Stimulated activated CD8-positive, alpha-beta memory T cell treated with anti-CD3 and anti-CD28 coated beads, Interleukin-7, amount 100 ng/mL, for 4 hours (primary cell): ENCODE measurements around the gene ICAM1.
A peak's percentile ranks its signal among the peaks of the same experiment; 100 is the strongest.

ENCODE experiments used
- DNase-seq, 2 donors: peaks; one replicate each; pipeline ENCODE4 v3.0.0-alpha.2; 2020; ENCODE audit warnings: low read depth in 2 of 2

The ICAM1 gene

DNA sequence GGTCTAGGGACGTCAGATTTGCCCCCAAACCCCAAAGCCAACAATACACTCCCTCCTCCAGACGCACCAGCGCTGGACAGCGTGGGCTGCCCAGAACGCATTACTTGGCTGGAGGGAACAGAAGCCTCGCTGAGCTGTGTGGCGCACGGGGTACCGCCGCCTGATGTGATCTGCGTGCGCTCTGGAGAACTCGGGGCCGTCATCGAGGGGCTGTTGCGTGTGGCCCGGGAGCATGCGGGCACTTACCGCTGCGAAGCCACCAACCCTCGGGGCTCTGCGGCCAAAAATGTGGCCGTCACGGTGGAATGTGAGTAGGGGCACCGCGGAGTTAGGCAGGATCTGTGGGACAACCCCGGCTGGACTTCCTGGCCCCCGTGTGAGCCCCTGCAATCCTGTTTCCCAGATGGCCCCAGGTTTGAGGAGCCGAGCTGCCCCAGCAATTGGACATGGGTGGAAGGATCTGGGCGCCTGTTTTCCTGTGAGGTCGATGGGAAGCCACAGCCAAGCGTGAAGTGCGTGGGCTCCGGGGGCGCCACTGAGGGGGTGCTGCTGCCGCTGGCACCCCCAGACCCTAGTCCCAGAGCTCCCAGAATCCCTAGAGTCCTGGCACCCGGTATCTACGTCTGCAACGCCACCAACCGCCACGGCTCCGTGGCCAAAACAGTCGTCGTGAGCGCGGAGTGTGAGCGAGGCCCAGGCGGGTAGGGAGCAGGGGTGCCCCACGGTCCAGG is 22.9 kb downstream of the ICAM1 start:
- no peak for DNase-seq

DNA sequence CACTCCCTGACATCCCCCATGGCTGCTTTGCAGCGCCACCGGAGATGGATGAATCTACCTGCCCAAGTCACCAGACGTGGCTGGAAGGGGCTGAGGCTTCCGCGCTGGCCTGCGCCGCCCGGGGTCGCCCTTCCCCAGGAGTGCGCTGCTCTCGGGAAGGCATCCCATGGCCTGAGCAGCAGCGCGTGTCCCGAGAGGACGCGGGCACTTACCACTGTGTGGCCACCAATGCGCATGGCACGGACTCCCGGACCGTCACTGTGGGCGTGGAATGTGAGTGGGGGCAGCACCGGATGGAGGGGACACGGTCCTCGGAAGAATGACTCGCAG is 23.4 kb downstream of the ICAM1 start:
- no peak for DNase-seq

DNA sequence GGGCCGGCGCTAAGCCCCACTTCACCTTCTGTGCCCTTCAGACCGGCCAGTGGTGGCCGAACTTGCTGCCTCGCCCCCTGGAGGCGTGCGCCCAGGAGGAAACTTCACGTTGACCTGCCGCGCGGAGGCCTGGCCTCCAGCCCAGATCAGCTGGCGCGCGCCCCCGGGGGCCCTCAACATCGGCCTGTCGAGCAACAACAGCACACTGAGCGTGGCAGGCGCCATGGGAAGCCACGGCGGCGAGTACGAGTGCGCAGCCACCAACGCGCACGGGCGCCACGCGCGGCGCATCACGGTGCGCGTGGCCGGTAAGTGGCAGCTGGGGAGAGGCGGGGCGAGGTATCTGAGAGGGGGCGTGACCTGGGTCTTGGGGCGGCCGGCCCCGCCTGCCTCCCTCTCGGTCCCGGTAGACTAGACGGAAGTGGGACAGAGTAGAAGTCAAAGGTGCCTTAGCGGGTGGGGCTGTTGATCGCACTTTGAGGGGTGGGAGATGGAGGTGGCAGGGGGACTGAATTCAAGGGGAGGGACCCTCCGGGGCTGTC is 24.5 kb downstream of the ICAM1 start:
- DNase-seq = peak in 1 of 2 donors; percentile 62

DNA sequence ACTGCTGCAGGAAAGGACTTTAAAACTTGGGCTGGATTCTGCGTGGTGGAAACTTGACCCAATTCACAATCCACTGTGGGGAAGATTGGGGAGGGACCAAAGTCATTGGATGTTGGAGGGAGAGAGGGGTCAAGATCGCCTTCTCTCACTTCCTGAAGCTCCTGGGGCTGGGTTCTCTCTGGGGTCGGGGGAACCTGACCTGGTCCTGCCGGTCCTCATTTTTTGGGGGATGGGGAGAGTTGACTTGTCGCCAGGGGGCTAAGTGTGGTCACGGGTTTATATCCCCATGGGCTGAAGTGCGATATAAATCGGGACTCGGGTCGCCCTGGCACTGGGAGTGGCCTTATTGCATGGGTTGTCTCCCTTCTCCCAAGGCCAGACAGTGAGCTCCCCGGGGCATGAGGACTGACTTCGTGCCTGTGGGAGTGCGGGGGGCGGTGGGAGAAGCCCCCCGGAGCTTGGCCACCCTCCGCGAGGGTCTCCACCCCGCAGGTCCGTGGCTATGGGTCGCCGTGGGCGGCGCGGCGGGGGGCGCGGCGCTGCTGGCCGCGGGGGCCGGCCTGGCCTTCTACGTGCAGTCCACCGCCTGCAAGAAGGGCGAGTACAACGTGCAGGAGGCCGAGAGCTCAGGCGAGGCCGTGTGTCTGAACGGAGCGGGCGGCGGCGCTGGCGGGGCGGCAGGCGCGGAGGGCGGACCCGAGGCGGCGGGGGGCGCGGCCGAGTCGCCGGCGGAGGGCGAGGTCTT is 25.1 kb downstream of the ICAM1 start:
- no peak for DNase-seq

DNA sequence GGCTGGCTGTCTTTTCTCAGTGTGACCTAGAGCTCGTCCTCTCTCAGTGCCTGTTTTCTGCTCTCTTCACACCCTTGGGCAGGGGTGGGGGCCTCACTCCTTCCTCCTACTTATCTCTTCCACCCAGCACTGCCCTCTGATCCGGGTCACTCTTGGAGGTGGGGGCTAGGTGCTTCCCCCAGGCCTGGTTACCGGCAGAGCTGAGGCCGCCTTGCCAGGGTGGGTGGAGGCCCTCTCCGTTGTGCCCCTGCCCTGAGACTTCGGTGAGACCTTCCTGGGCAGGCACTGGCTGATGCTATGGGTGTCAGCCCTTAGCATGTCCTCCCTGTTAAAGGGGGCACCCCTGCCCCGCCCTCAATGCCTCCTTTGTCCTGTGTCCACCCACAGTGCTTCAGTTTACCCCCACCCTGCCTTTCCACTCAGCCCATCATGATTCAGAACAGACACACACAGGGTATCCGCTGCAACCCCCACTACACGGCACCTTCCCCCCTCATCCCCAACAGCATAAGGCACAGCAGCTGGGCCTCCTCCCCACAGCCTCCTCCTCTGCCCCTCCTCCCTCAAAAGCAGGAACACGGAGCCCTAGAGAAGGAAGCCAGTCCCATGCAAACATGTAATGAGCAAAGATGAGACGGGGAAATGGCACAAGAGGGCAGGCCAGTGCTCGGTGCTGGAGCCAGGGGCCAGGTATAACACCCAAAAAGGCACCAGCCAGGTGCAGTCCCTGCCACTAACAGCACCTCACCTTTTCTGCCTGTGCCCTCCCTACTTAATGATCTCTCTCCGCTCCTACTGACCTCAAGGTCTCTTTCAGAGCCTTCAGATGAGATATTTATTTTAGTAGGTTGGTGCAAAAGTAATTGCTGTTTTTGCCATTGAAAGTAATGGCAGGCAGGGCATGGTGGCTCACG is 28.9 kb downstream of the ICAM1 start:
- DNase-seq = no peak

DNA sequence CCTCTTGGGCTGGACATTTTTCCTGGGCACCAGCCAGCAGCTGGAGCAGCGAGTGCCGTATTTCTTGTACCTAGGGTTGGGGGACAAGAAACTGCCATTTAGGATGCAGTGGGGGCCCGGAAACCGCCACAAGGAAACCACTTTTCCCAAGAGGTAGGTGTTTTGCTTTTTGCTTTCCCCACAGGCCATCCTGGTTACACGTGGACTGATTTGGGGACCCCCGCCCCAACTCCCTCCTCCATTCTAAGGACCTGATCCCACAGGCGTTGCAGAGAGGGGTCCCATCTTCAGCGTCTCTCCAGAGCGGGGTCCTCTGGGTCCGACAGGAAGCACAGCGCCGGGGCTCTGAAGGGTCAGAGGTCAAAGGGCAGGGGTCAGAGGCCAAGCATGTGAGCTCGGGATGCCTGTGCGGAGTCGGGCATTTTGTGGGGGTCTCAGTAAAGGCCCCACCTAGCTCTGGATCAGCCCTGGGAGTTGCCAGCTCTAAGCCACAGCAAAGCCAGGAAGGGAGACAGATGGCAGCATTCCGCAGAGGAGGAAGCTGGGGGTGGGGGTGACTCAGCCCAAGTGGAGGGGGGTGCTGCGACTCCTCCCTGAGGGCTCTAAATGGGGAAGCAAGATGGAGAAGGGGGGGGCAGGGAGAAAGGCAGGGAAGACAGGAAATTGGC is 34.4 kb downstream of the ICAM1 start:
- DNase-seq = no peak

DNA sequence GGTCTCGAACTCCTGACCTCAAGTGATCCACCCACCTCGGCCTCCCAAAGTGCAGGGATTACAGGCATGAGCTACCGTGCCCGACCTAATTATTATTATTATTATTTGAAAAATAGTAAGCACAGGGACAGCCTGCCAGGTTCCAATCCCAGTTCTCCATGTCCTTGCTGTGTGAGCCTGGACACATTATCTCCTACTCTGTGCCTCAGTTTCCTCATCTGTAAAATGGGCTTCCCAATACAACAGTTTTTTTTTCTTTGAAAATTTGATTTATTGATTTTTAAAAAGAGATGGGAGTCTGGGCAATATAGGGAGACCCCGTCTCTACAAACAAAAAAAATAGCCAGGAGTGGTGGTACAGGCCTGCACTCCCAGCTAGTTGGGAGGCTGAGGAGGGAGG is 35.4 kb downstream of the ICAM1 start:
- DNase-seq = no peak

DNA sequence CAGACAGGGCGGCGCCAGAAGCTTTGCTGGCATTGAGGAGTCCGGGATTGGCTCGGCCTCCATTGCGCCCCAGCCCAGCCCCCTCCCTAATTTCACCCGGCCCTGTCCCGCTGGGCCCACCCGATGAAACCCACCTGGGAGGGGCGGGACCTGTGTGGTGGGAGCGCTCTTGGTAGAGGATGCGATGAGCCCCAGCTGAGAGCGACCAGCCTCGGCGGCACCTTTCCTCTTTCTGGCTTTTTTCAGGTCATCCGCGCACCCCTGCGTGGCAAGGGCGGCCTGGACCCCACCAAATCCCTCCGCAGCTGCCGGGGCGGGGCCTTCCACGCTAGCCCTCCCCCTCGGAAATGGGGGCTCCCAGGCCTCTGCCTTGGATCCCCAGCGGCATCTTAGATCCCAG is 38.5 kb downstream of the ICAM1 start, which contains the start of gene ZGLP1:
TSS of gene ZGLP1 (minus strand) at position 393 of the 400 bp plus-strand sequence.
- no peak for DNase-seq

DNA sequence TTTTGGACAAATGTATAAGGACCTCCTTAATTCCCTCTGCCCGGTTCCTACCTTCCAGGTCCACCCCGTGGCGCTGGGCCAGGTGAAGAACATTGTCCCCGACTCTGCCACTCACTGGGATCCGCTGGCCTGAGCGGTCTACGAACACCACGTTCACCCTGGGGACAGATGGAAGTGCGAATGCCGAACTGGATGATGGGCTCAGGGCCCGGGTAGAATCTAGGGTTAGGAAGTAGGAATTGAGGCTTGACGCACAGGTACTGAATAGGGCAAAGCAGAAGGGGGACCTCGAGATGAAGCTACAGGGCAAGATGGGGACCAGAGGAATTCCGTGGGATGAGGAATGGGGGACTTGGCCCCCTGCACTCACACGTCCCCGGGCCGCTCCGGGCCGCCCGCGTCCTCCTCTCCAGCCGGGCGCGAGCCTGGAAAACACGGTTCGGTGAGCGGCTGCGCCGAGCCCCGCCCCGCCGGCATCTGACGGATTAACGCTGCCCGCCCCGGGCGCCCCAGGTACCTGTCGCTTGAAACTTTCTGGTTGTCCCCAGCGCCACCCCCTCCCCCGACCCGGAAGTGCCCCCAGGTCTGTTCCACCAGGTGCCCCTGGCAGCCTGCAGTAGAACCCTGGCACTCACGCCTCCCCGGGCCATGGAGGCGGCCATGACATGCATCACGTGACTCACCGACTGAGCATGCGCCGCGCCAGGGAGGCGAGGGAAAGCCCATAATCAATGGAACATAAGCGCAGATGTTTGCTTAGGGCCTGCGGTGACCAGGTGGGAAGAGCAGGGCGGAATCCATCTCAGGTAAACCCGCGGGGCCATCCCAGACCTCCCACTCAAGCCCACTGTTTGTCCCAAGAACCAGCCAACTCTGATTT is 44.7 kb downstream of the ICAM1 start, which contains the start of gene FDX2:
TSS of gene FDX2 (minus strand) at position 681 of the 880 bp plus-strand sequence. CDS start at position 662, 19 bp downstream.
- DNase-seq = peak; percentile 86 to 87

DNA sequence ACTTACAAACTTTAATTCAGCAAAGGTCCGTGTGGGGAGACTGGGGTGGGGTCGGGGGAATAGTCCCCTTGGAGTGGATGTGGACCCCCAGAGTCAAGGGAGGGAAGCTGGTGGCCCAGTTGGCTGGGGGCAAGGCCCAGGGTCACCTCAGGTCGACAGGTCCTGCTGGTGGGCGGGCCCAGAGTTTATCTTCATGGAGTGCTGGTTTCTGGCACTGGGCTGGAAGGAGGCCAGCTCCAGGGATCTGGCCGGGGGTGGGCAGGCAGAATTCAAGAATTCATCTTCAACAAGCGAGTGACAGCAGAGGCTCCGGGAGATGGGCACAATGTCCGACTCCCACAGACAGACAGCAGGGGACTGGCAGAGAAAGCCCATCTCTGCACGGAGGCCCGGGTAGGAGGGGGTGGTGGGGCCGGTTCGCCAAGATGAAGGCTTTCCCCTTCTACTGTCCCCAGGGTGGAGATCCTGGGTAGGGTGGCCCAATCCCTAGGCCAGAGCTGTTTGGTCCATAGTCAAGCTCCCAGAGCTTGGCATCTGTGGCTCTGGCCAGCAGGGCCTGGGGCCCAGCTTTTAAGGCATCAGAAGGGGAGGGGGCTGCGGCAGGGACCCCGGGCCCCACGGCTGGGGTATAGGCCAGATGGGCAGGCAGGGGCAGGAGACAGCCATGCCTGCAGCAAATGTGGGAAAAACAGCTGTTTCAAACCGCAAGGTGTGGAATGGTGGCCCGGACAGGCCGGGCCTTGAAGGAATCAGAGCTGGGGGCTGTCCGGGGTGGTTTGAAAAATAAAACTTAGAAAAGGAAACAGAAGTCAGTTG is 45.5 kb downstream of the ICAM1 start:
- no peak for DNase-seq

DNA sequence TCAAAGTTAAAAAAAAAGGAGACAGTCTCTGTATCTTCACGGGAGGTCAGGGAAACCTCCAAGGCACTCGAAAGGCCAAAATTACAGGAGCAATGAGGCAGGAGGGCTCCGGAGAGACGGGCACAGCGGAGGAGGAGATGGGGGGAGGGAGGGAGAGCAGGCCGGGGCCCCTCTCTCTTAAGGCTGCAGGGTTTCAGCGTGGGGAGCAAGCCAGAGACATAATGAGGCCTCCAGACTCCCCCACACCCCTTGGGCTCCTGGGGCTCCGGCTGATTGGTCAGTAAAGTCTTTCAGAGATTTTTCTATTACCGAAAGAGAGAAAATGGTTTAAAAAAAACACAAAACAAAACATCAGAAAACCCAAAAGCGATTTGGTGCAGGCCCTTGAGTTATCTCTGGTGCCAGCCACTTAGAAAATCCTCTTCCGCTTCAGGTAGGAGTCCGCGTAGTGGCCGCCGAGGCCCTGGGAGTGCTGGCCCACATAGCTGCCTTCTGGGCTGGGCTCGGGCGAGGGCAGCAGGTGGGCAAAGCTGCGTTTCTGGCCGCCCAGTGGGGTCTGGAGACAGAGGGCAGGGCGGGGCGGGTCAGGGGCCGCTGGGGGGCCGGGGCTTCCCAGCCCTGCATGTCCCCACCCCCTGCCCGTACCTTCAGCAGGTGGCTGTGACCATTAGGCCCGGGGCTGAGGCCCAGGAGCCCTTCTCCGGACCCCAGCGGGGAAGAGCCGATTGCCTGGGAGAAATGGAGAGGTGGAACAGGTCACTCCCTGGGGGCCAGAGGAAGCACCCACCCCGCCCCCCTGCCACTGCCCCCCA is 46.3 kb downstream of the ICAM1 start:
- no peak for DNase-seq

DNA sequence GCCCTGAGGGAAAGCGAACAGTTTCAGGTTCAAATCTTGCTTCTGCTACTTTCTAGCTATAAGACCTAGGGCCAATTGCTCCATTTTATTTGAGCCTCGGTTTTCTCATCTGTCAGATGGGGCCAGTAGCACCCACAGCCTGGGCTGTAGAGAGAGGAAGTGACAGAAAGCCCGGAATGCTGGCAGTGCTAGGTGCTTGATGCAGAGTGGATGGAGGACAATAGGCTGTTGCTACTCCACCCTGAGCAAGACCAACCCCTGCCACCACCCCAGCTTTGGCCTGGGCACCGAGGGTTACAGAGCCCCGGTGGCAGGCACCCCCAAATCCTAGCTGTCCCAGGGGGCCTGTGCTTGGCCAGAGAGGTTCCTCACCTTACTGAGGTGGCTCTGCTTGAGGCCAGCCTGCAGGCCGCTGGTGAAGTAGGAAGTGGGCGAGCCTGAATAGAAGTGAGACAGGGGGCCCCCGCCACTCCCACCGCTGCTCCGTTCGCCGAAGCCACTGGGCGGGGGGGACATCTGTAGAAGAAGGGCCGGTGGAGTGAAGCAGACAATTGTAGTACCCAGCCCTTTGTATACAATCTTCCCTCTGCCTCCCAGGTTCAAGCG is 47.0 kb downstream of the ICAM1 start:
- DNase-seq = no peak

DNA sequence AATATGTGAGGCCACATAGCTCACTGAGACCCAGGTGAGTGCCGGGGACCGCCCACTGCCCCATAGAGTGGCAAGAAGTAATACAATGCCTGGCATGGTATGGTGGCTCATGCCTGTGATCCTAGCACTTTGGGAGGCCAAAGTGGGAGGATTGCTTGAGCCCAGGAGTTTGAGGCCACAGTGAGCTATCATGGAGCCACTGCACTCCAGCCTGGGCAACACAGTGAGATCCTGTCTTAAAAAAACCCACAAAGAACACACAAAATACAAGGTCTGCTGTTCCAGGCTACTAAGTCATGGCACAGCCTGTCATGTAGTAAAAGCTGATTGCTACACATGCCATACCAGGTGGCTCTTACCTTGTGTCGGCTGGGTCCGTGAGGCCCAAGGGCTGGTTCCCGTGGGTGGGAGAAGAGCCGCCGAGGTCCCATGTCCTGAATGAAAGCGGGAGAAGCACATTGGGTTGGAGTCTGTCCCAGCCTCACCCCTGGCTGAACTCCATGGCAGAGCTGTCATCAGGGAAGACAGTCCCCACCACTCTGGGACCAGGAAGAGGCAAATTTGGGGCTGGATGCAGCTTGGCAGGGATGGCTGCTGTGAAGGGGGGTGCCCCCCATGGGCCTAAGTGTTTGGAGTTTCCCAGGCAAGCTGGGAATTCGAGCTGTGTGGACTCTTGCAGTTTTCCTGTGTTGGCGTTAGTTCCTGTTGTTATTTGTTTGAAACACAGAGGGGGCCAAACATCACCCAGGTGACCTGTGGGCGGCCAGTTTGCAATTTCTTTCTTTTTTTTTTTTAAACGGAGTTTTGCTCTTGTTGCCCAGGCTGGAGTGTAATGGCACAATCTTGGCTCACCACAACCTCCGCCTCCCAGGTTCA is 48.1 kb downstream of the ICAM1 start:
- no peak for DNase-seq

DNA sequence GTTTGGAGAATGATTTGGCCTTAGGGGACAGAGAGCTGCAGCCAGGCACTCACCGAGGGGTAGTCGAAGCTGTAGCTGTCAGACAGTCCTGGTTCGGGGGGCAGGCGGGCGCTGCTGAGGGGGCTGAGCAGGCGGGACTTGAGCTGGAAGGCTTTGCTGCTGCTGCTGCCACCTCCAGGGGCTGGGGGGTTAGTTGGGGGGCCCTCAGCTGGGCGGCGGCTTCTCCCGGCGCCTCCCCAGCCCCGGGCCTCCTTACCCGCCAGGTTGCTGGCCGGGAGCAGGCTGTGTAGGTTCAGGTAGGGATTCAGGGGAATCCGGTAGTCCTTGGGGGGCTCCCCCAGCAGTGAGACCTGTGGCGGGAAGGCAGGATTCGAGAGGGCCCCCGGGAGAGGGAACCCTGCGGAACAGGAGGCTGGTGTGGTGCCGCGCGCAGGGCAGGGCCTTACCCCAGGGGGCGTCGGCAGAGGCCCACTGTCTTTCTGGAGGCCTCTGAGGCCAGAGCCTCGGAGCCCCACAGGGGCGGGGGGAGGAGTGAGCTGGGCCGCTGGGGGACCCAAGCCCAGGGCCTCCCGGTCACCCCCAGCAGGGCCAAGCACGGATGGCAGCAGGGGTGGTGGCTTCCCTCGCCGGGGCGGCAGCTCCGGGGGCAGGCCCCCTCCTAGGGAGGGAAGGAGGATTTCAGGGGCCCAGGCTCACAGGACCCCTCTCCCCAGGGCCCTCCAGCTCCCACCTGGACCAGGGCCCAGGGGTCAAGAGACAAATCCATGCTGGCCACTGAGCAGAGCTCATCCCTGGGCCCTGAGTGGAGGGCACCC is 49.9 kb downstream of the ICAM1 start:
- no peak for DNase-seq

DNA sequence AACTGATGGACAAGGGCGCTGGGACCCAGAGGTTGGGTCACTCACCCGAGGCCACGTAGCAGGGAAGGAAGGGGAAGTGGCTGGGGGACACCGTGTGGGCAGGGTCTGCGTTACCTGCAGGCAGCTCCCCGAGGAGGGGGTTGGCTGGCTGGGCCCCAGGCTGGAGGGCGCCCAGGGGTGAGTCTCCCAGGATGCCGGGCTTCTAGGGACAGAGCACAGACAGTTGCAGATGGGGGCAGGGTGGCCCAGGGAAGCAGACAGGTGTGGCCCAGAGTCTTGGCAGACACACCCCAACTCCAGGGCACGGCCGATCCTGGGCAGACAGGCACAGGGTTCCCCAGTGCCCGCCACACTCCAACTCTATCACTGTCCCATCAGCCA is 50.5 kb downstream of the ICAM1 start:
- no peak for DNase-seq
